ENCODE results near the gene C1QTNF4.
"Not testable (repeated sequence)": the region's sequence is repeated elsewhere in the genome, so short reads cannot be mapped to it uniquely, and the experiment has no call there.

The C1QTNF4 gene

GRCh38 chr11:47560426-47560825, 33.8 kb downstream of the C1QTNF4 start:
- no peak for TF ChIP-seq POLR2A (IDR thresholded peaks at IDR 0.05; ENCODE audit: extremely low read depth, insufficient read length)
- TF ChIP-seq CTCF (IDR thresholded peaks at IDR 0.05; ENCODE audit: low read depth, low read length): no peak
- no peak for TF ChIP-seq MYC (IDR thresholded peaks at IDR 0.05; ENCODE audit: low read depth, low read length)
- TF ChIP-seq MAX (IDR thresholded peaks at IDR 0.05; ENCODE audit: low read depth, low read length): no peak
- peak; percentile 34 for DNase-seq (ENCODE audit: low read depth)
- H3K4me3 ChIP-seq (ENCODE audit: low read depth, low read length): no peak overlapping the region

- TF ChIP-seq POLR2A (IDR thresholded peaks at IDR 0.05; ENCODE audit: extremely low read depth, insufficient read length) (no peak), MAX (IDR thresholded peaks at IDR 0.05; ENCODE audit: low read depth, low read length) (no peak), MYC (IDR thresholded peaks at IDR 0.05; ENCODE audit: low read depth, low read length) (no peak), CTCF (IDR thresholded peaks at IDR 0.05; ENCODE audit: low read depth, low read length) (no peak)
- DNase-seq (ENCODE audit: low read depth): no peak
- H3K4me3 ChIP-seq (ENCODE audit: low read depth, low read length): no peak overlapping the region
These were observed 35.5 kb downstream of the C1QTNF4 start for GRCh38 chr11:47558695-47559094.

- H3K4me3 ChIP-seq (ENCODE audit: low read depth, low read length); DNase-seq (ENCODE audit: low read depth): not testable (repeated sequence)
These were observed 37.2 kb downstream of the C1QTNF4 start for GRCh38 chr11:47557004-47557403.

GRCh38 chr11:47553406-47553743, 40.8 kb downstream of the C1QTNF4 start:
- peak overlapping the region; percentile 65 for H3K4me3 ChIP-seq (ENCODE audit: low read depth, low read length)
- no peak for DNase-seq (ENCODE audit: low read depth)
- TF ChIP-seq POLR2A (IDR thresholded peaks at IDR 0.05; ENCODE audit: extremely low read depth, insufficient read length) (no peak), CTCF (IDR thresholded peaks at IDR 0.05; ENCODE audit: low read depth, low read length) (no peak), MAX (IDR thresholded peaks at IDR 0.05; ENCODE audit: low read depth, low read length) (no peak), MYC (IDR thresholded peaks at IDR 0.05; ENCODE audit: low read depth, low read length) (no peak)

- peak; percentile 60 for TF ChIP-seq MAX (IDR thresholded peaks at IDR 0.05; ENCODE audit: low read depth, low read length)
- TF ChIP-seq POLR2A (IDR thresholded peaks at IDR 0.05; ENCODE audit: extremely low read depth, insufficient read length): peak; percentile 77
- TF ChIP-seq CTCF (IDR thresholded peaks at IDR 0.05; ENCODE audit: low read depth, low read length): peak; percentile 63
- TF ChIP-seq MYC (IDR thresholded peaks at IDR 0.05; ENCODE audit: low read depth, low read length): peak; percentile 63
- H3K4me3 ChIP-seq (ENCODE audit: low read depth, low read length): peak within 1 kb of the TSS; percentile 77
- peak; percentile 93 for DNase-seq (ENCODE audit: low read depth)
These were observed 41.4 kb downstream of the C1QTNF4 start, which contains the start of gene CELF1 for GRCh38 chr11:47552566-47553405. Gene CELF1 (minus strand): TSS chr11:47553132. CDS start chr11:47499523, 53,609 bp downstream.

GRCh38 chr11:47552056-47552565, 42.1 kb downstream of the C1QTNF4 start:
- DNase-seq (ENCODE audit: low read depth): peak; percentile 56
- TF ChIP-seq CTCF (IDR thresholded peaks at IDR 0.05; ENCODE audit: low read depth, low read length) (no peak), MYC (IDR thresholded peaks at IDR 0.05; ENCODE audit: low read depth, low read length) (no peak; the same call in 1 of the 2 replicates), POLR2A (IDR thresholded peaks at IDR 0.05; ENCODE audit: extremely low read depth, insufficient read length) (no peak), MAX (IDR thresholded peaks at IDR 0.05; ENCODE audit: low read depth, low read length) (no peak)
- peak overlapping the region; percentile 77 for H3K4me3 ChIP-seq (ENCODE audit: low read depth, low read length)

Data from NB4 (cell line).